H9 (cell line): Measurements from ENCODE around the gene NECTIN4. TPM values are rescaled to one million over a fixed set of nuclear protein-coding genes. Genes with fewer than 3 reads are reported as not detected.

Source experiments
- DNase-seq: peaks from one replicate; pipeline ENCODE4 v3.0.0-alpha.2; 2017
- H2AFZ ChIP-seq: one replicate; pipeline ENCODE4 v1.6.1; 2013; ENCODE audit warnings: mild to moderate bottlenecking, low read length, control low read depth, moderate library complexity
- H2AK5ac ChIP-seq: 2 replicates; pipeline ENCODE4 v1.6.1; 2013; ENCODE audit warnings: low read length, control low read depth, mixed read lengths; ENCODE audit not compliant: insufficient read length
- H2BK120ac ChIP-seq: one replicate; pipeline ENCODE4 v1.6.1; 2013; ENCODE audit warnings: low read depth, mild to moderate bottlenecking, low read length, control low read depth, inconsistent platforms; ENCODE audit not compliant: poor library complexity, severe bottlenecking
- H2BK12ac ChIP-seq: 2 replicates; pipeline ENCODE4 v1.6.1; 2013; ENCODE audit warnings: low read length, control low read depth, mixed read lengths, low read depth; ENCODE audit not compliant: insufficient read length
- H2BK15ac ChIP-seq: 2 replicates; pipeline ENCODE4 v1.6.1; 2013; ENCODE audit warnings: low read depth, low read length, control low read depth
- H2BK20ac ChIP-seq: one replicate; pipeline ENCODE4 v1.6.1; 2013; ENCODE audit warnings: low read depth, mild to moderate bottlenecking, low read length, control low read depth, inconsistent platforms; ENCODE audit not compliant: poor library complexity, severe bottlenecking
- H2BK5ac ChIP-seq: 2 replicates; pipeline ENCODE4 v1.6.1; 2013; ENCODE audit warnings: low read length, control low read depth, mixed read lengths; ENCODE audit not compliant: insufficient read length
- H3K14ac ChIP-seq: 2 replicates; pipeline ENCODE4 v1.6.1; 2013; ENCODE audit warnings: low read length, control low read depth; ENCODE audit not compliant: insufficient read depth
- H3K18ac ChIP-seq: 2 replicates; pipeline ENCODE4 v1.6.1; 2013; ENCODE audit warnings: low read depth, mild to moderate bottlenecking, mixed read lengths, low read length, control low read depth; ENCODE audit not compliant: insufficient read length
- H3K23ac ChIP-seq: 2 replicates; pipeline ENCODE4 v1.6.1; 2013; ENCODE audit warnings: low read length, control low read depth, mixed read lengths, low read depth; ENCODE audit not compliant: insufficient read length
- H3K23me2 ChIP-seq: 2 replicates; pipeline ENCODE4 v1.6.1; 2013; ENCODE audit warnings: low read depth, mild to moderate bottlenecking, mixed read lengths, low read length, control low read depth; ENCODE audit not compliant: insufficient read length, poor library complexity, severe bottlenecking
- H3K27ac ChIP-seq: 2 replicates; pipeline ENCODE4 v1.5.1; 2013; ENCODE audit warnings: low read length, control low read depth, mixed read lengths, low read depth; ENCODE audit not compliant: insufficient read length
- H3K27me3 ChIP-seq: 2 replicates; pipeline ENCODE4 v1.6.1; 2013; ENCODE audit warnings: low read length, control low read depth, inconsistent platforms; ENCODE audit not compliant: insufficient read depth
- H3K4ac ChIP-seq: 2 replicates; pipeline ENCODE4 v1.6.1; 2013; ENCODE audit warnings: low read depth, mild to moderate bottlenecking, control low read depth, inconsistent platforms, low read length, moderate library complexity
- H3K4me1 ChIP-seq: 2 replicates; pipeline ENCODE4 v1.6.1; 2013; ENCODE audit warnings: low read length, control low read depth, inconsistent platforms; ENCODE audit not compliant: insufficient read depth
- H3K4me2 ChIP-seq: 2 replicates; pipeline ENCODE4 v1.6.1; 2013; ENCODE audit warnings: low read length, control low read depth, mixed read lengths; ENCODE audit not compliant: insufficient read length, insufficient read depth
- H3K56ac ChIP-seq: 2 replicates; pipeline ENCODE4 v1.6.1; 2013; ENCODE audit warnings: low read depth, mild to moderate bottlenecking, mixed read lengths, low read length, control low read depth; ENCODE audit not compliant: insufficient read length
- H3K79me1 ChIP-seq: 2 replicates; pipeline ENCODE4 v1.6.1; 2013; ENCODE audit warnings: low read depth, mild to moderate bottlenecking, moderate library complexity, low read length, control low read depth, inconsistent platforms; ENCODE audit not compliant: insufficient read depth, poor library complexity, severe bottlenecking
- H3K79me2 ChIP-seq: 2 replicates; pipeline ENCODE4 v1.6.1; 2013; ENCODE audit warnings: low read length, control low read depth, inconsistent platforms; ENCODE audit not compliant: insufficient read depth
- H3K9ac ChIP-seq: 2 replicates; pipeline ENCODE4 v1.6.1; 2013; ENCODE audit warnings: low read length, control low read depth, mixed read lengths; ENCODE audit not compliant: insufficient read length; ENCODE audit errors: extremely low read depth
- H3K9me3 ChIP-seq: one replicate; pipeline ENCODE4 v1.6.1; 2013; ENCODE audit warnings: low read depth, low read length, inconsistent platforms; ENCODE audit not compliant: control insufficient read depth
- H3T11ph ChIP-seq: one replicate; pipeline ENCODE4 v1.6.1; 2013; ENCODE audit warnings: mild to moderate bottlenecking, low read length, control low read depth, inconsistent platforms
- H4K20me1 ChIP-seq: one replicate; pipeline ENCODE4 v1.6.1; 2013; ENCODE audit not compliant: control insufficient read depth, insufficient read length, insufficient read depth
- H4K5ac ChIP-seq: 2 replicates; pipeline ENCODE4 v1.6.1; 2013; ENCODE audit warnings: low read depth, mild to moderate bottlenecking, mixed read lengths, low read length, control low read depth; ENCODE audit not compliant: insufficient read length
- H4K8ac ChIP-seq: replicated peaks from 2 replicates; pipeline ENCODE4 v1.6.1; 2013; ENCODE audit warnings: low read length, control low read depth, mixed read lengths, low read depth; ENCODE audit not compliant: insufficient read length
- H4K91ac ChIP-seq: 2 replicates; pipeline ENCODE4 v1.6.1; 2013; ENCODE audit warnings: low read depth, mild to moderate bottlenecking, moderate library complexity, mixed read lengths, low read length, control low read depth; ENCODE audit not compliant: insufficient read length
- H3K27ac Mint-ChIP-seq, 3 experiments: 2 replicates in 2 of 3; 3 replicates in 1 of 3; pipeline ENCODE4 v1.8.0; 2020 to 2021; ENCODE audit warnings: mixed read lengths in 3 of 3, mild to moderate bottlenecking in 1 of 3, moderate library complexity in 1 of 3
- H3K27me3 Mint-ChIP-seq: 2 replicates; pipeline ENCODE4 v1.8.0; 2021; ENCODE audit warnings: low read depth, mild to moderate bottlenecking, moderate library complexity, mixed read lengths
- H3K36me3 Mint-ChIP-seq, 3 experiments: 2 replicates in 2 of 3; 3 replicates in 1 of 3; pipeline ENCODE4 v1.8.0; 2020 to 2021; ENCODE audit warnings: low read depth in 3 of 3, mixed read lengths in 3 of 3; ENCODE audit not compliant: insufficient read depth in 1 of 3
- H3K4me1 Mint-ChIP-seq, 2 experiments: 2 replicates each; pipeline ENCODE4 v1.8.0; 2020; ENCODE audit warnings: mixed read lengths in 2 of 2
- H3K4me3 Mint-ChIP-seq, 2 experiments: 2 replicates in 1 of 2; 3 replicates in 1 of 2; pipeline ENCODE4 v1.8.0; 2020 to 2021; ENCODE audit warnings: mild to moderate bottlenecking in 2 of 2, mixed read lengths in 2 of 2, moderate library complexity in 1 of 2
- H3K9me3 Mint-ChIP-seq, 2 experiments: 2 replicates in 1 of 2; 3 replicates in 1 of 2; pipeline ENCODE4 v1.8.0; 2020; ENCODE audit warnings: mild to moderate bottlenecking in 2 of 2, mixed read lengths in 2 of 2, moderate library complexity in 1 of 2
- CTCF ChIP-seq: fragments of 200-600 bp; sonication (generic); conservative IDR thresholded peaks from 3 replicates; pipeline ENCODE4 v1.8.0; 2021; ENCODE audit warnings: antibody characterized with exemption, mild to moderate bottlenecking
- WGBS: extraction: QIAGEN DNeasy Blood & Tissue Kit; methylation state at CpG from one replicate; pipeline ENCODE4 v1.1.7; 2013; ENCODE audit warnings: missing lambda C conversion rate, low lambda C conversion rate, mixed read lengths; ENCODE audit not compliant: insufficient read length; ENCODE audit errors: extremely low coverage; 5-methylcytosine and 5-hydroxymethylcytosine counted together
- total RNA-seq: library from RNA; stranded (reverse); gene quantifications from 2 replicates; pipeline ENCODE4 v1.2.1, GENCODE V29; 2021

NECTIN4 gene
- total RNA-seq, 1 experiment from 2014 or later = 0.33 TPM

GRCh38 chr1:161092621-161093028 lies 3.3 kb upstream of the NECTIN4 start:
- H4K5ac ChIP-seq = no peak overlapping the region
- H2AFZ ChIP-seq = no peak overlapping the region
- no peak overlapping the region for H2BK120ac ChIP-seq
- Mint-ChIP-seq H3K27me3 (peaks cover 11% of the 10 kb centered on the region), H3K36me3 (no peaks in the 10 kb centered on the region), H3K9me3 (no peaks in the 10 kb centered on the region; a peak in 1 of 5 replicates), H3K4me3 (no peak overlapping the region), H3K27ac (no peak overlapping the region; a peak in 1 of 7 replicates), H3K4me1 (peaks cover 10 to 11% of the 10 kb centered on the region in 2 experiments)
- H3K27me3 ChIP-seq = no peaks in the 10 kb centered on the region; the same call in 1 of the 2 replicates
- H2BK5ac ChIP-seq = no peak overlapping the region
- H3K79me1 ChIP-seq = no peaks in the 10 kb centered on the region
- no peak overlapping the region for H3K27ac ChIP-seq
- no peak overlapping the region for H3K23ac ChIP-seq
- no peak overlapping the region for H3K4ac ChIP-seq
- H4K8ac ChIP-seq = no peak overlapping the region
- H3K4me1 ChIP-seq = no peaks in the 10 kb centered on the region
- H3K14ac ChIP-seq = no peak overlapping the region
- H2BK20ac ChIP-seq = no peak overlapping the region
- no peak overlapping the region for H4K91ac ChIP-seq
- H3K9ac ChIP-seq = no peak overlapping the region
- H3K9me3 ChIP-seq = no peaks in the 10 kb centered on the region
- no peaks in the 10 kb centered on the region for H3K79me2 ChIP-seq
- TF ChIP-seq CTCF = no peak
- WGBS = no CpG with 5 or more reads among the region's 3 CpGs
- DNase-seq = no peak
- no peak overlapping the region for H2AK5ac ChIP-seq
- no peak overlapping the region for H2BK15ac ChIP-seq
- no peak overlapping the region for H3K56ac ChIP-seq
- H3K4me2 ChIP-seq = no peak overlapping the region
- H3K23me2 ChIP-seq = no peaks in the 10 kb centered on the region
- H3K18ac ChIP-seq = no peak overlapping the region
- H3T11ph ChIP-seq = no peak overlapping the region
- H4K20me1 ChIP-seq = no peaks in the 10 kb centered on the region
- no peak overlapping the region for H2BK12ac ChIP-seq
